ENCODE measurements around the gene EXOC3L2.

GRCh38 chr19:45217957-45218334, 27.3 kb downstream of the EXOC3L2 start:
- TF ChIP-seq POLR2A (IDR thresholded peaks at IDR 0.05) (no peak), CTCF (IDR thresholded peaks at IDR 0.05) (no peak), POLR2AphosphoS5 (IDR thresholded peaks at IDR 0.05) (no peak), EP300 (IDR thresholded peaks at IDR 0.05) (no peak)
